GM21390 (cell line): ENCODE measurements around the gene FAM227B.
"Not testable (repeated sequence)": the region's sequence is repeated elsewhere in the genome, so short reads cannot be mapped to it uniquely, and the experiment has no call there.

Experiments
- ATAC-seq: cut with Tn5 transposase; IDR thresholded peaks from one replicate; pipeline ENCODE4 v1.9.1; 2021; ENCODE audit not compliant: unreplicated experiment

Gene FAM227B, protein sequence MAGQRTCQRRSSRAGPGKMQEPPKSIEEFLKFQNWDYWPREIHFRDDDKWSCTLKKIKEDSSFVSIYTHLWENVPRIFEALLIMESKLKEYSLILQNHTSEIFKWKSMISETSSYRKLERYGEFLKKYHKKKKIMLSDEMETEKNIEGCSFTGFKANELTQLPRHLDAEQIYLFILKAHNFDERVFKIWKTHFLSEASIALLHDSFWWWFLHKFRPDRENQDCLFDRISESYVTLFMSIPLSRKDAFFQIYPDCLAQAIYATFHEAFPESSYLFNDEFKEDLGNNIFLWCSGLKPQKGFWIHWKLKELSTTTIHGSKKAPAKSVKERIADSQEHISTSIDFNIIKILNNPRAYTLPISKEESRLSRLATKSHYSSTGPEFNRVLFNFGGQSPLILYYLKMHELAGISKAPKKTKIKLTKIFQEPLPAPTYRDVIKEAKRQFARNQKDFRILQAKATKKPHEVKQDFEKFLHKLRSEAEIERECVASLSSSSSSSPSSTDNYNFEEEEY

DNA sequence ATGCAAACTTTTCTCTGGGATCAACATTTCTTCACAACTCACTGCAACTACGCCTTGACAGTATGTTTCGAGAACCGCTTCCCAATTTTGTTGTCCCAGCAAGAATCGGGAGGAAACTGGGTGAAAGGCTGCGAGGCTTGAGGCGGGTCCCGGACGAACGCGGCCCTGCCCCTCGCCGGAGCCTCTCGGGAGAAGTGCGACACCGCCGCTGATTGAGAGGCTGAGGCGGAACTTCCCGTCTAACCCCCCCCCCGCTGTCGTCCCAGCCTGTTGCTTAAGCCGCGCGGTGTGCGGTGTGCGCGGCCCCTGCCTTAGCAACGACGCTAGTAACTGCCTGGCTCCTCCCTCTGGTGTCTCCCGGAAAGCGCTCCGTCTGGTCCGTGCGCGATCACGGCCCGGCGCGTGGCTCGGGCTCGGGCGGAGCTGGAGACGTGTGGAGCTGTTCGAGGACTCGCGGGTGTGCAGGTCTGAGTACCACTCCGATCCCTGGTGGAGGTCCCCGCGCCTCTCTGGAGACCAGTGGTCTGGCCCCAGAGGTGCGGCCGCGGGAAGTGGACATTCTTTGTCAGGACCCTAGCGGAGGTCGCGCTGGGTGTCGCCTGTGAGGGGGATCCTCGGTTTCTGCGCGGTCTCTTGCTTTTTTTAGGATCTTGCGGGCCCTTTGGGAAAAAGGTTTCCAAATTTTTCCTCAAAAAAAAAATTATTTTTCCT is at the start of gene FAM227B, which contains the start of gene DTWD1:
TSS of gene FAM227B (minus strand) at position 161 of the 711 bp plus-strand sequence. CDS start 5,647 bp downstream, outside the sequence.
TSS of gene DTWD1 (plus strand) at position 391 of the 711 bp plus-strand sequence. CDS start 4,120 bp downstream, outside the sequence.
- ATAC-seq, result peak; percentile 98

DNA sequence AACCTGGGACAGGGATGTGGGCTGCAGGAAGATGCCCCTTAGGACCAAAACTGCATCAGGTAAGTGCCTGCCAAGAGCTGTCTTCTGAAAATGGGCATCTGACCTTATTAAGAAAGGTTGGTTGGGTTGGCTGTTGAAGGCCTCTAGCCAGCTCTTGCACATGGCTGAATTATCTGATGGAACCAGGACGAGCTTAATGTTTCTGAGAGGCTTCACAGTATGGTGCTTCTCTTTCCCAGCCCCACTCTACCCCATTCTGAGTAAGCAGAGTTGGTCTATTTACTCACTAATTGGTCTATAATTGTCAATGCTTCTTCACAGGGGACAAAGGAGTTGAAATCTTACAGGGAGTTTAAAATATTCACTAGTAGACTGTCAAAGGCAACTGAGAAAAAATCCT is 48.7 kb upstream of the FAM227B start:
- no peak for ATAC-seq

DNA sequence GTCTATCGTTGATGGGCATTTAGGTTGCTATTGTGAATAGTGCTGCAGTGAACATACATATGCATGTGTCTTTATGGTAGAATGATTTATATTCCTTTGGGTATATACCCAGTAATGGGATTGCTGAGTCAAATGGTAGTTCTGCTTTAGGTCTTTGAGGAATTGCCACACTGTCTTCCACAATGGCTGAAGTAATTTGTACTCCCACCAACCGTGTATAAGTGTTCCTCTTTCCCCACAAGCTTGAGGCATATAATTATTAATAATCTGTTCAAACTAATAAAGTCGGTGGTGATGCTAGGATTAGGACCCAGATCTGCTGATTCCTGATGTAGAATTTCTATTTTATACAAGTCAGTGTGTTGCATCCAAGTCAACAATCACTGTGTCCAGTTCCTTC is 45.9 kb upstream of the FAM227B start:
- not testable (repeated sequence) for ATAC-seq

DNA sequence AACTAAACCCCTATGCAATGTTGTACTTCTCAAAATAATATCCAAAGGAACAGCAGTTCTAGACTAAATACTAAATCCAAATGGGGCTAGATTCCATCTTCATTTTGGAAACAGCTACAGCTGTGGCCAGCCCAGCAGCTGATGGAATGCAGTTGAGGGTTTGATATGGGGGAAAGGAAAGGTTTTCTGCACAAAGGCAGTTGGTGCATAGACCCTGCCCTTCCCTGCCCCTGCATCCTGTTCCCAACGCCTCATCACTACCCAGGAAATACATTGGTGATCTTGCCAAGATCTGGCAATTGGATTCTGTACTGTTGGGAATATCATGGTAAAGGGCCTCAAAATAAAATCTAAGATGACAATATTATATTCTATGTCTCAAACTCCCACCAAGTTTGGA is 44.1 kb upstream of the FAM227B start:
- ATAC-seq, result no peak

DNA sequence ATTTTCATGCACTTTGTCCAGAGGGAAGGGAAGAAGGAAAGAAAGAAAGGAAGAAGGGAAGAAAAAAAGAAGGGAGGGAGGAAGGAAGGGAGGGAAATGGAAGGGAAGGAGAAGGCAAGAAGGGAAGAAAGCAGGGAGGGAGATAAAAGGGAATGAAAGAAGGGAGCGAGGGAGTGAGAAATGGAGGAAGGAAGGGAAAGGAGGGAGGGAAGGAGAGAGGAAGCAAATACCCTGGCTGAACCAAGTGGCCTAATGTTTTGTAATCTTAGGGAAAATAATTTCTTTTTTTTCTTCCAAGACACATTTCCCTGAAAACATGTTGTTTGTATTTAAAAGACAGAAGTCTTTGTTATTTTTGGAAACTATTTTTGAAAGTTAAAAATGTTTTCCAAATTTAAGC is 36.1 kb upstream of the FAM227B start:
- ATAC-seq, result no peak

DNA sequence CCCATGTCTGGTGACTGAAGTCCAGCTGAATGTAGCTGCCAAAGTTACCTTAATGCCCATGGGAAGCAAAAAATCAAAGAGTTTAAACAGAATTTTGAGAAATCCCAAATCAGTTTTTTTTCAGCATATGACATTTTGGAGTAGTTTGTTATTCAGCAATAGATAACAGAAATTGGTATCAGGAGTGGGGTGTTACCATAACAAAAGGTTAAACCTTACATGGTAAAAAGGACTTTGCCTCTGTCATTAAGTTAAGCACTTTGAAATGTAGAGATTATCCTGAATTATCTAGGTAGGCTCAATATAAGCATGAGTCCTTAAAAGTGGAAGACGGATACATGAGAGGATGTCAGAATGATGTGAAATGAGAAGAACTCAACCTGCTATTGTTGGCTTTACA is 32.3 kb upstream of the FAM227B start:
- no peak for ATAC-seq

DNA sequence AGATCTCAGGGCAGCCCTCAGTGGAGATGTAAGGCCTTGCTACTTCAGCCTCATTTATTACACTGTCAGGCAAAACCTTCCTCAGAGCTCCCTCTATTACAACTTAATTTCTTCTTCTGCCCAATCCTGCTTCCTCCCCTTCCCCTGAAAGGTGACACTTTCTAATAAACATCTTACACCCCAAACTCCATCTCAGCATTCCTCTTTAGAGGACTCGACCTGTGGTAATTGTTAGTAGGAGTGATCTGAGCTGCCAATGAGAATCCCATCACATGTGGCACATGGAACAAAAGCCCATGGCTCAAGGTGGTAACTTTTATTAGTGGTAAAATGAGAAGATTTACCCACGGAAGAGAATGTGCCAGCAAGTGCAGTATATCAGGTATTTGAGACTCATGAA is 30.1 kb upstream of the FAM227B start:
- no peak for ATAC-seq

DNA sequence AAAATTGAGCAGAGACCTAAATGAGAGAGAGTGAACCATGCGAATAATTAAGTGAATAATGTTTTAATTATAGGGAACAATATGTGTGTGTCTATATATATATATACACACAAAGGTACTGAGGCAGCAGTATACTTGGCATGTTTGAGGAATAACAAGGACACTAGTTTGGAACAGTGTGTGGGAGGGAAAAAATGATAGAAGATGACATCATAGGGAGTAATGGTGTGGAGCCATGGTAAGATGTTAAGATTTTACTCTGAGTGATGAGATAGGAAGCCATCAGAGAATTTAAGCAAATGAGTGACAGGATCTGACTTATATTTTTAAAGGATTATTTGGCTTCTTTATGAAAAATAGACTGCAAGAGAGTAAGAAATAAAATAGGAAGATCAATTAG is 29.4 kb upstream of the FAM227B start:
- no peak for ATAC-seq

DNA sequence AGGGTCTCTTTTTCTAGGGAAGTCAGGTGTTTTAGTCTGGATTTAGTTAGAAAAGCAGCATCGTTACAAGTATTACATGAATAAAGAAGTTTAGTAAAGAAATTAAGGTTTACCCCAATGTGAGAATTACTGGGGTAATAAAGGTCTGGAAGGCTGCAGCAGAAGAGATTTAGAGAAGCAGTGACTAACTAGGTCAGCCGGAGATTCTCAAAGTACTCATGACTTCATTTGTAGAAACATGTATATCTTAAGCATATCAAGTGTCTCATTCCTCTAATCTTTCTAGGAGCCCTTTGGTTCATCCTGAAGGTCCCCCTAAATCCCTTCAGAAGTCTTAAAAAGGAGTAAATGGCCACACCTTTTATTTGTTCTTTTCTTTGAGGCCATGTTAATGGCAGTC is 26.3 kb upstream of the FAM227B start:
- no peak for ATAC-seq

DNA sequence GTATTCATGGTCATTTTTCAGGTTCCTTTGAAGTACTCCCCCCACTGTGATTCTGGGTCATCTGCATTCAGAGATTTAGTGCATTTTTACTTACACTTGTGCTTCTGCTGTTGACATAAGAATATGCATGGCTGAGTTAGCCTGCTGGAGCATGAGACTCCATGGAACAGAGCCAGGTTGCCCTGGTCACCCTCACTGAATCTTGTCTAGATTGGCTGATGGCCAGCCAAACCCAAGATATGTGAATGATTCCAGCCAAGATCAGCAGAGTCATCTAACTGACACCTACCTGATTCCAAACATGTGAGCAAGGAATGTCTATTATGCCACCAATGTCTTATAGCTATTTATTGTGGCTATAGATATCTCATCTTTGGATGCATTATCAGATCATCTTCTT is 25.3 kb upstream of the FAM227B start:
- ATAC-seq, result no peak

DNA sequence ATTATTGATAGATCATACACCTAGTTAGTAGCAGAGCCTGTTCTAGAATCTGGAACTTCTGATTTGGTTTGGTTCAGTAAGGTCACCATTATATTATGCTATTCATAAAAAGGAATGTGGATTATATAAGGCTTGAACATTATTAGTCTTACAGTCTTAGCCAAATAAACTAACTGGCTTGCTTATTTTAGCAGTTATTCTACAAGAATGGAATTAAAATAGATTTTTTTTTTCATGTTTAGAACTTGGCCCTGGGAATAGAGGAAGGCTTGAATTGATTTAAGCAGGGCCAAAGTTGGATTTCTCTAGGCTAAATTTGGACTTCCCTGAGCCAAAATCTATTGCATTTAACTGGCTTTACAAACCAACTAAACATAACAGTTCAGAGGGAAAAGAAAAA is 24.7 kb upstream of the FAM227B start:
- ATAC-seq, result no peak

DNA sequence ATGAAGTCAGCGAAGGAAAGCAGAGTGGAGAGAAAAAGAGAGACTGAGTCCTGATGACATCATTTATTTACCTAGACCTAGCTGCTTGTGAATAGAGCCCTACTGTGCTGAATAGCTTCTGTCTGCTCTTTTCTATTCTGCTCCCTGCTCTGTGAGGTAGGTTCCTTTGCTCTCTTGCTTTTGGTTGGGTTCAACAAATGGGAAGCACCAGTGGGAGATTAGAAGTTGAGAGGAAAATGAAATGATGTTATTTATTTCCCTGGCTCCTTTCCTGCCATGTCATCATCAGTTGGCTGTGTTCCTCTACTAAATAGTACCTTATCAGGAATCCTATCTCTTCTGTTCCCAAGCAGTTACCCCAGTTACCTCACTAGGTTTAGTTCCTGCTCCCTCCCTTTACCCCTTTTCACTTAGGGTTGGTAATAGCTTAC is 23.8 kb upstream of the FAM227B start:
- no peak for ATAC-seq

DNA sequence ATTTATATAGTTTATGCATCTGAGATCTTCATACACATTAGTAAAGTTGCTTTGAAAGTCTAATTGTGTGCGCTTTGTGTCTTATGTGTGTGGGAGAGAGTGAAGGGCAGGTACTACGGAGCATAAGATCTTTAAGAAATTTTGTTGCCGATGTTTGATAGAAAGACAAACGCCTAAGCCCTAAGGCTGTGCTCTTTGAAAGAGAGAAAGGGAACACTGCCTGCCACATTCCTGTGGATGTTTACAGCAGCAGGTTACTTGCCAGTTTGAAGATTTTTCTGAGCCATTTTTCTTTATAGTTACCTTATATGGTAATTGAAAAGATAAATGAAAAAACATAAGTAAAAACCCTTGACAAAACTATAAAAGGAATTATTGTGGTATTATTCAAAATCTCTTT is 17.2 kb upstream of the FAM227B start:
- ATAC-seq, result no peak

DNA sequence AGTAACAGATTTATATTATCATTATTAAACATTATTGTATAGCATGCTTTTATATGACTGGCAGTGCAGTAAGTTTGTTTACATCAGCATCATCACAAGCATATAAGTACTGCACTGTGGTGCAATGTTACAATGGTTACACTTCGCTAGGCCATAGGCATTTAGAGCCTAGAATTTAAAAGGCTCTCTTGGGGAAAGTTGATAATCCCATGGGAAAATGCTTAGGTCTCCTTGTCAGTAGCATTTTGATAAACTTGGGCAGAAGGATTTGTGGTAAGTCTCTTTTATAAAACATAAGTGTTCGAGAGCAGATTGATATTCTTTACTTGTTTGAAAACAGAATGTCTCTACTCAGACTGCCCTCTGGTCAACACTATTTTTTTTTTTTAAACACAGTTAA is 7.8 kb upstream of the FAM227B start:
- no peak for ATAC-seq

DNA sequence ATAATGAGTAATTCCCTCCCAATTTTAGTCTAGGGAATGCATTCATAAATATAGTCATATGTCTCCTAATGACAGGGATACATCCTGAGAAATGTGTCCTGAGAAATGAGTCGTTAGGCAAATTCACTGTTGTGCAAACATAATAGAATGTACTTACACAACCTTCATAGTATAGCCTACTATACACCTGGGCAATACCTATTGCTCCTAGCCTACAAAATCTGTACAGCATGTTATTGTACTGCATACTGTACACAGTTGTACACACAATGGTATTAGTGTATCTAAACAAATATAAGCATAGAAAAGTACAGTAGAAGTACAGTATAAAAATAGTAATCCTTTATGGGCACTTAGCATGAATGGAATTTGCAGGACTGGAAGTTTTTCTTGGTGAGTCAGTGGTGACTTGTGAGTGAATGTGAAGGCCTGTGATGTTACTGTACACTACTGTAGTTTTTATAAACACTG is 6.8 kb upstream of the FAM227B start:
- no peak for ATAC-seq

DNA sequence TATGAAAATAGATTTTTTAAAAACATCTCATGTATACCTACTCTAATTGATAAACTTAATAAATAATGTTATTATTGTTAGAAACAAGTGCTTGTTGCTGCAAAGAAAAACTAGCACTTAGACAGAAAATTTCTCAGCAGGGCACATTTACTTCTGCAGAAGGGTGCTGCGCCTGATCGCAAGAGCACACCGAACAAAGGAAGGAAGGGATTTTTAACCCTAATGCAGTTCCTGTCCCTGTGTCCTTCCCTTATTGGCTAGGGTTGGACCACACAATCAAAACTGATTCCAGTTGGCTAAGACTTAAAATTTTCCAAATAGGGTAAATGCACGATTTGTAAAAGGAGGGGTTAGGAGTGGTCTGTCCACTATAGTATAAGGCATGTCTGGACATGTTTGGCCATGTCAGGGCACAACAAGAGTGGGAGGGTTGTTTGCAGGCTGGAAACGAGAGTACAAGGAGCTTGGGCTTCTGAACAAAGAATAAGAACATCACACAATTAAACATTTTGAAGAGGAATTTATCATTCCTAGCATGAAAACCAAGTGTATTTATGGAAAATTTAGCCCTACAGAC is 4.9 kb upstream of the FAM227B start:
- no peak for ATAC-seq

DNA sequence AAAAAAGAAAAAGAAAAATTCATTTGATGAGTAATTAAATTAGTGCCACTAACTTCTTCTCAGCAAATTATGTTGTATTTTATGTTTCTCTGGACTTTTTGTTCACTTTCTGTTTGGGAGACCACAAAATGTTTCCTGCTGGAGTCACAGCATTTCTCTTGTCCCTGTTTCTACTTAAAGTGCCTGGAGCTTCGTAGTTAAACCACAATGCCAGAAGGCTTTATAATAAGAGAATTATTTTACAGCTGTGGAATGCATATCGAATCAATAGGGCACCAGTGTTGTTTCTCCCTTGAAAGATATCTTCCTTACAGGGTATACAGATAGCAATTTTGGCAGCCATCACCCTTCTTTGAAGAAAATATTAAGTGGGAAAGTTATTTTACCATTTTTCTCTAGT is 3.4 kb upstream of the FAM227B start:
- no peak for ATAC-seq

DNA sequence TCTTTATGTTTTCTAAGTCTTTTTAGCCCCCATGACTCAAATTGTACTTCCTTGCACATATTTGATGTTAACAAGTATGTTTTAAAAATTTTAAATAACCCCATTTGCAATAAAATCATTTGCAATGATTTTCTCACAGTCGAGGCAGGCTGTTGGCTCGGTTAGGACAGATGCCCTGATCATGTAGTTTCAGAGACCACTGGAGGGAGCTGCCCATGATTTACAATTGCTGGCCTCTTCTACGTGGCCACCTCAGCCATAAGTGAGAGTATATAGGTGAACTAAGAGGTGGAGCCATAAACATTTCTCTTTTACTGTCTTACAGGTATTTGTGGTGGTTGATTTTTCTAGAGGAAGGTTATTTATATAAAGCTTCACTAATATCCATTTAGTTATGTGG is 1.9 kb upstream of the FAM227B start:
- no peak for ATAC-seq

DNA sequence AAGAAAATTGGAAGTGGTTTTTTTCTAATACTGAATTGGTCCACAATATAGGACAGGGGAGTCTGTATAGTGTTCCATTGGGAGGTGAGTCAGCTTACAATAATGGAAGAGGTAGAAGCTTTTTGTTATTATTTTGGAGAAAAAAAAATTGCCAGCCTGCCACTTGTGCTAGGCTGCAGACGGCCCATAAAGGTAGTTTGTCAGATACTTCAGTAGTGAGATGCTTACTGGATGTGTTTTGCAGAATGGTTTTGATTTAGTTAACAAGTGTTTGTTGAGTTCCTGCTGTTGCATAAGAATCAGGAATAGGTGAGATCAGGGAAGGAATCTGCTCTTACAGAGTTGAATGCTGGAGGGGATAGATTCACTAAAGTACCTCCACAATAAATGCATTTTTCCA is 1.3 kb upstream of the FAM227B start:
- ATAC-seq, result no peak

DNA sequence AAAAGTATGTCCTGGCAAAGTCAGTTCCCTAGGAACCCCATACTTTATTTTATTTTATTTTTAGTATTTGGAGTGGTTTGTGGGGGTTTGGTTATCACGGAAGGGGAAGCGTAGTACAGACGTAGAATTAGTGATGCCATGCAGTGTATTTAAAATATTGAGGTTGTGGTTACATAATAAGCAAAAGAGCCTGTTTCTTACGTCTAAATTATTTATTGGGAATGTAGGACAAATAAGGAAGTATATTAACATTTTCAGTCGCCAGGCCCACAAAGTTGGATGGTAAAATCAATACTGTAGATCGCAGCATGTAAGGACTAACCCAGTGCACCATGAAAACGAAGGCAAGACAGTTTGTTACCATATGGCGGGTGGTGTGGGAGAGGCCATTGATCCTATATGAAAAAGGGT is 788 bp upstream of the FAM227B start:
- no peak for ATAC-seq

DNA sequence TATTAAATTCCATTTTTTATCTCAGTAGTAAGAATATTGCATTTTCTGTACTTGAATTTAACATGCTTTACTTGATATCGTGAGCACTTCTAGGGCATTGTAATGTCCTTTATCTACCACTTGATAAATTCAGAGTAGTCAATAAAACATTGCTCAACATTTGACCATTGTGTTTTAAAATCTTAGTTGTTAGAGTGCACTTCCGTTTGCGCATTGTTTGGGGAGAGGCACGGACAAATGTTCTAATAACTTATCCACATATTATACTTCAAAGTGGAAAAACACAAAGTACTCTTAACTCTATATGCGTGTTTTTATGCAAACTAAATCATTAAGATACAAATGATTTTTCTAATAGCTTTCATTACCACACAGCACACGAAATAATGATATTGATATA is 419 bp downstream of the FAM227B start:
- ATAC-seq, result peak; percentile 0

DNA sequence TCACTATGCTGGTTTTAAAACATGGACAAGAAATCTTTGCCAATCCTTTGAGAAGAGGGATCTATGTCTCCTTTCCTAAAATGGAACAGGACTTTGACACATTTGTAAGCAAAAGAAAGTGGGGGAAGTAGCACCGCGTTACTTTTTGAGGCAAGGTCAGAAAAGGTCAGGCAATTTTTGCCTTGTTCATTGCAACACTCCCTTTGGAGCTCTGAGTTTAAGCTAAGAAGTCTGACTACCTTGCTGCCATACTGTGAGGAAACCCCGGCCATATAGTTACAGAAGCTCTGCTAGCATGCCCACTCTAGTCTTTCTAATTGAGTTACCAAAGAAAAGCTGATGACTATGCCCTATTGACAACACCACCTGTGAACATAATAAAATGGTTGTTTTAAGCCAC is 1.4 kb downstream of the FAM227B start:
- ATAC-seq, result no peak
